Upper lobe of left lung (tissue), 6 donors: ENCODE data around the gene DRC1. TPM values are rescaled to one million over a fixed set of nuclear protein-coding genes. Genes with fewer than 3 reads are reported as not detected.

Experiments used
- ATAC-seq, 2 donors: fragments of 200-7000 bp; cut with Tn5 transposase; one replicate each; pipeline ENCODE4 v1.9.1; 2022; ENCODE audit warnings: mild to moderate bottlenecking in 2 of 2, moderate library complexity in 2 of 2; ENCODE audit not compliant: low FRiP score in 2 of 2
- DNase-seq, 2 donors: peaks; one replicate each; pipeline ENCODE4 v3.0.0-alpha.2; 2019 to 2020
- H3K27ac ChIP-seq, 4 donors: fragments of 200-600 bp; sonication (generic); one replicate each; pipeline ENCODE4 v1.5.1; 2016 to 2019
- H3K27me3 ChIP-seq, 4 donors: fragments of 200-600 bp; sonication (generic); one replicate each; pipeline ENCODE4 v1.5.1; 2017 to 2019
- H3K36me3 ChIP-seq, 4 donors: fragments of 200-600 bp; sonication (generic); one replicate each; pipeline ENCODE4 v1.5.1; 2016 to 2019
- H3K4me1 ChIP-seq, 4 donors: fragments of 200-600 bp; sonication (generic); one replicate each; pipeline ENCODE4 v1.5.1; 2018 to 2019
- H3K4me3 ChIP-seq, 4 donors: fragments of 200-600 bp; sonication (generic); one replicate each; pipeline ENCODE4 v1.5.1; 2017 to 2019; ENCODE audit warnings: mild to moderate bottlenecking in 2 of 4, moderate library complexity in 1 of 4
- H3K9me3 ChIP-seq, 4 donors: fragments of 200-600 bp; sonication (generic); one replicate each; pipeline ENCODE4 v1.5.1; 2018 to 2019
- EP300 ChIP-seq, 4 donors: sonication (generic); formaldehyde crosslinking; IDR thresholded peaks; one replicate each; pipeline ENCODE4 v1.5.1; 2017; ENCODE audit warnings: antibody characterized with exemption in 4 of 4, control low read depth in 2 of 4
- POLR2A ChIP-seq, 4 donors: fragments of 450-650 bp; IDR thresholded peaks; one replicate each; pipeline ENCODE4 v1.5.1; 2016 to 2017; ENCODE audit warnings: antibody characterized with exemption in 4 of 4, mild to moderate bottlenecking in 2 of 4
- POLR2AphosphoS5 ChIP-seq, 2 donors: sonication (generic); formaldehyde crosslinking; IDR thresholded peaks; one replicate each; pipeline ENCODE4 v1.5.1; 2017; ENCODE audit warnings: antibody characterized with exemption in 2 of 2
- WGBS, 2 donors: methylation state at CpG; one replicate each; pipeline ENCODE4 v1.1.5; 2017 to 2018; 5-methylcytosine and 5-hydroxymethylcytosine counted together
- total RNA-seq, 6 donors: library from RNA; depleted of rRNA in 4 of 6; stranded (reverse); fragments of >200 nt in 4 of 6; gene quantifications; one replicate each; pipeline versions ENCODE4 v1.1.0 to v1.2.1, GENCODE V29; 2016 to 2021
- TF ChIP-seq, protein P1 (sequence below), 6 experiments: fragments of 450-650 bp in 4 of 6; fragments of 200-600 bp in 2 of 6; sonication (generic) in 2 of 6; IDR thresholded peaks; one replicate each; pipeline ENCODE4 v1.5.1; 2016 to 2019; ENCODE audit warnings: antibody characterized with exemption in 6 of 6
- donor health status: DM: no; HTN: no; CAD: no; lungs with moderate emphysema.
- donor health status: DM: no; HTN: yes; CAD: no; lungs with severe emphysema.

DRC1 gene
- total RNA-seq, 6 donors from 2014 or later: 0.17 to 27.4 (median 4.7) TPM

DNA sequence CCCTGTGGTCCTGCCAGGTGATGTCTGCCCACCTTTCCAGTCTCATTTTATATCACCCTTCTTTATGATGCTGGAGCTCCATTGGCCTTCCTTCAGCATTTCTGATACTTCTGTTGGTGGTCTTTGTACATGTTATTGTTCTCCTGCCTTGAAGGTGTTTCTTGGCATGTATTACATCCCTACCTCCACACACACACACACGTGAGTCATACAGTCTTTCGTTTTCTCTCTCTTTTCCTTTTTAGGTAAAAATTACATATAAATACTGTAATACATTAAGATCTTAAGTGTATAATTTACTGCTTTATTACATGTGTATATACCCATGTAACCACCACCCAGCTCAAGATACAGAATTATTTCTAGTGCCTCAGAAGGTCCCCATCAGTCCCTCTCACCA lies 44.9 kb upstream of the DRC1 start:
- TF ChIP-seq POLR2AphosphoS5 (IDR thresholded peaks at IDR 0.05): no peak
- TF ChIP-seq, protein P1, sequence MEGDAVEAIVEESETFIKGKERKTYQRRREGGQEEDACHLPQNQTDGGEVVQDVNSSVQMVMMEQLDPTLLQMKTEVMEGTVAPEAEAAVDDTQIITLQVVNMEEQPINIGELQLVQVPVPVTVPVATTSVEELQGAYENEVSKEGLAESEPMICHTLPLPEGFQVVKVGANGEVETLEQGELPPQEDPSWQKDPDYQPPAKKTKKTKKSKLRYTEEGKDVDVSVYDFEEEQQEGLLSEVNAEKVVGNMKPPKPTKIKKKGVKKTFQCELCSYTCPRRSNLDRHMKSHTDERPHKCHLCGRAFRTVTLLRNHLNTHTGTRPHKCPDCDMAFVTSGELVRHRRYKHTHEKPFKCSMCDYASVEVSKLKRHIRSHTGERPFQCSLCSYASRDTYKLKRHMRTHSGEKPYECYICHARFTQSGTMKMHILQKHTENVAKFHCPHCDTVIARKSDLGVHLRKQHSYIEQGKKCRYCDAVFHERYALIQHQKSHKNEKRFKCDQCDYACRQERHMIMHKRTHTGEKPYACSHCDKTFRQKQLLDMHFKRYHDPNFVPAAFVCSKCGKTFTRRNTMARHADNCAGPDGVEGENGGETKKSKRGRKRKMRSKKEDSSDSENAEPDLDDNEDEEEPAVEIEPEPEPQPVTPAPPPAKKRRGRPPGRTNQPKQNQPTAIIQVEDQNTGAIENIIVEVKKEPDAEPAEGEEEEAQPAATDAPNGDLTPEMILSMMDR (IDR thresholded peaks at IDR 0.05): no peak
- WGBS, 2 donors: 79 to 88% methylated on average over 2 of the region's 2 CpGs
- no peak for ATAC-seq
- Histone ChIP-seq H3K4me1 (peaks cover 0 to 7% (median 0%) of the 10 kb centered on the region in 4 donors), H3K4me3 (no peak overlapping the region), H3K36me3 (no peaks in the 10 kb centered on the region), H3K9me3 (no peaks in the 10 kb centered on the region), H3K27me3 (no peaks in the 10 kb centered on the region), H3K27ac (no peak overlapping the region)
- no peak for DNase-seq

DNA sequence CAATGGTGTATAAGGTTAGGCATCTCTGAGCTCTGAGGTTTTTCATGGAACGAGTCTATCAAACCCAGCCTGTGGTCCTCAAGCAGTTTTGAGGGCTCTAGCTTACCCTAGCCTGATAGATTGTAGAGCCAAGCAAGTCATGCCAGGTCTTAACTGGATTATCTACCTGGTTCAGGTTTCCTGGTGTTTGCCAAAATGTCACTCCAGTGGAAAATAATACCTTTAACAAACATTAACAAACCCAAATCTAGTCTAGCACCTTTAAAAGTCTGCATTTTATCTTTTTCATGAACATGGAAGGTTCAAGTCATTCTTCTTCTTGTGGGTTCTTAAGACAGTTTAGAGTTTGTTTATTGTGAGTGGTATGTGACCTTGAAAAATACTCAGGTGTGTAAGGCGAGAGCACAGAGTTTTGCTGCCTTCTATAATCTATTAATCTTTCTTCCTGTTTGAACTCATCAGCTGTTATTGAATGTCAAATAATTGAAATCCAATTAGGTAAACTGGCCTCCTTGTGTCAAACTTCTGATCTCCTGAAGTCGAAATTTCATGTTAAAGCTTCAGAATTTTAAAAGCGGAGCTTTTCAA lies 41.7 kb upstream of the DRC1 start:
- H3K9me3 ChIP-seq: no peaks in the 10 kb centered on the region
- H3K27me3 ChIP-seq: no peaks in the 10 kb centered on the region
- 89 to 92% methylated on average over 4 of the region's 4 CpGs for WGBS, 2 donors
- TF ChIP-seq POLR2A (IDR thresholded peaks at IDR 0.05) (no peak), EP300 (IDR thresholded peaks at IDR 0.05) (no peak), POLR2AphosphoS5 (IDR thresholded peaks at IDR 0.05) (no peak)
- TF ChIP-seq, protein P1 (IDR thresholded peaks at IDR 0.05): no peak
- H3K4me3 ChIP-seq: no peak overlapping the region
- ATAC-seq (no peak), DNase-seq (no peak)
- H3K36me3 ChIP-seq: no peaks in the 10 kb centered on the region
- H3K27ac ChIP-seq: no peak overlapping the region
- H3K4me1 ChIP-seq: no peaks in the 10 kb centered on the region

DNA sequence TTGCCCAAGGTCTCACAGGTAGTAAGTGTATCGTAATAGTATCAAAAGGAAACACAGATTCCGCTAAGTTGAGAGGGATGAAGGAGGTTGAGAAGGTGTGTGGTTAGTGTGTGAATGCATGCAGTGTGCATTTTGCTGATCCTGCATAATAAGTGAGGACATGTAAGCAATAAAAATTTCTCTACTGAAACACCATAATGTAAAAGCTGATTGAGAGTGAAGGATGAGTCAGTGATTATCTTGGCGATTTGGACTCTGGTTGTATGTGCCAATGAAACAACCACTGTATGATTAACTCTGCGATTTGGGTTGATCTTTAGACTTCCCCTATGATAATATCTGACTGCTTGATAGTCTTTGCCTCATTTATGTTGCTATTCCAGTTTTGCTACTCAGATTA lies 38.4 kb upstream of the DRC1 start:
- Histone ChIP-seq H3K27me3 (no peaks in the 10 kb centered on the region), H3K27ac (no peak overlapping the region), H3K36me3 (peaks cover 0 to 18% (median 0%) of the 10 kb centered on the region in 4 donors), H3K9me3 (no peaks in the 10 kb centered on the region), H3K4me3 (no peak overlapping the region), H3K4me1 (no peaks in the 10 kb centered on the region)
- TF ChIP-seq POLR2AphosphoS5 (IDR thresholded peaks at IDR 0.05) (no peak), POLR2A (IDR thresholded peaks at IDR 0.05) (no peak), EP300 (IDR thresholded peaks at IDR 0.05) (no peak)
- TF ChIP-seq, protein P1 (IDR thresholded peaks at IDR 0.05): no peak
- DNase-seq: no peak
- 84 to 90% methylated on average over 4 of the region's 4 CpGs for WGBS, 2 donors
- no peak for ATAC-seq

DNA sequence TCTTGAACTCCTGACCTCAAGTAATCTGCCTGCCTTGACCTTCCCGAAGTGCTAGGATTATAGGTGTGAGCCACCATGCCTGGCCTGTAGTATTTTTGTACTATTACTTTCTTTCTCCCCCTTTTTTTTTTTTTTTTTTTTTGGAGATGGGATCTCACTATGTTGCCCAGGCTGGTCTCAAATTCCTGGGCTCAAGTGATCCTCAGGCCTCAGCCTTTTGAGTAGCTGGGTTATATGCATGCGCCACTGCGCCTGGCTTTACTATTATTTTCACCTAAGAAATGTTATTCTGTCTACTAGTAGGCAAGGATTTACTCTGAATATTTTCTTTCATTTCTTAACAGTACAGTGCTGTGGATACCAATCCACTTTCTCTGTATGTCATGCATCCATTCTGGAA lies 37.8 kb upstream of the DRC1 start:
- Histone ChIP-seq H3K27ac (no peak overlapping the region), H3K36me3 (peaks cover 0 to 24% (median 0%) of the 10 kb centered on the region in 4 donors), H3K4me3 (no peak overlapping the region), H3K9me3 (no peaks in the 10 kb centered on the region), H3K4me1 (no peaks in the 10 kb centered on the region), H3K27me3 (no peaks in the 10 kb centered on the region)
- DNase-seq (no peak), ATAC-seq (no peak)
- TF ChIP-seq EP300 (IDR thresholded peaks at IDR 0.05) (no peak), POLR2A (IDR thresholded peaks at IDR 0.05) (no peak), POLR2AphosphoS5 (IDR thresholded peaks at IDR 0.05) (no peak)
- TF ChIP-seq, protein P1 (IDR thresholded peaks at IDR 0.05): no peak
- 100% methylated on average over 3 of the region's 3 CpGs for WGBS, 2 donors

DNA sequence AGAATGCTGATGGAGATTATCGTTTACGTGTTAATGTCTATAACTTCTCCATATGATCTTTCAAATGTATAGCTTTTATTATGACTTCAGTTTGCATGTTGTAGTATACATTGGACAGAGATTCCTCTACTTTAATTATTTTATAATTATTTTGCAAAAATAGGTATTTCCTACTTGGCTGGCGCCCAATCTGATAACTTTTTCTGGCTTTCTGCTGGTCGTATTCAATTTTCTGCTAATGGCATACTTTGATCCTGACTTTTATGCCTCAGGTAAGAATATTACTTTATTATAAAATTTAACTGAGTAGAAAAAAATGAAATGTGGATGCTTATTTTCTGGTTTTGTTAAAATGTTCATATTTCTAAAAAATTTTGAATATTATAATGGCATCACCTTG lies 37.1 kb upstream of the DRC1 start:
- DNase-seq: no peak
- TF ChIP-seq EP300 (IDR thresholded peaks at IDR 0.05) (no peak), POLR2A (IDR thresholded peaks at IDR 0.05) (no peak), POLR2AphosphoS5 (IDR thresholded peaks at IDR 0.05) (no peak)
- TF ChIP-seq, protein P1 (IDR thresholded peaks at IDR 0.05): no peak
- Histone ChIP-seq H3K4me3 (no peak overlapping the region), H3K36me3 (peaks cover 0 to 28% (median 3%) of the 10 kb centered on the region in 4 donors), H3K4me1 (no peaks in the 10 kb centered on the region), H3K9me3 (no peaks in the 10 kb centered on the region), H3K27me3 (no peaks in the 10 kb centered on the region), H3K27ac (no peak overlapping the region)
- WGBS, 2 donors: 95 to 98% methylated on average over 4 of the region's 4 CpGs
- ATAC-seq: no peak
